ENCODE results near the gene NRK.

- no peak for TF ChIP-seq ZNF561 (tag by site-specific recombination; IDR thresholded peaks at IDR 0.05; ENCODE audit: borderline replicate concordance)
- TF ChIP-seq CTCF (tag by site-specific recombination; IDR thresholded peaks at IDR 0.05), result no peak
- no peak for TF ChIP-seq ZNF24 (tag by site-specific recombination; IDR thresholded peaks at IDR 0.05)
- TF ChIP-seq TCF7L2 (IDR thresholded peaks at IDR 0.05; ENCODE audit: borderline replicate concordance, low read depth, low read length), result no peak
- no peak for TF ChIP-seq ZNF362 (tag by site-specific recombination; IDR thresholded peaks at IDR 0.05)
These were observed 60.4 kb downstream of the NRK start for GRCh38 chrX:105882581-105883275.

Data from HEK293 (cell line).